ENCODE results near the gene OR6N2. TPM values are rescaled to one million over a fixed set of nuclear protein-coding genes. Genes with fewer than 3 reads are reported as not detected.

The OR6N2 gene
- total RNA-seq, 1 experiment from 2014 or later = not detected

DNA sequence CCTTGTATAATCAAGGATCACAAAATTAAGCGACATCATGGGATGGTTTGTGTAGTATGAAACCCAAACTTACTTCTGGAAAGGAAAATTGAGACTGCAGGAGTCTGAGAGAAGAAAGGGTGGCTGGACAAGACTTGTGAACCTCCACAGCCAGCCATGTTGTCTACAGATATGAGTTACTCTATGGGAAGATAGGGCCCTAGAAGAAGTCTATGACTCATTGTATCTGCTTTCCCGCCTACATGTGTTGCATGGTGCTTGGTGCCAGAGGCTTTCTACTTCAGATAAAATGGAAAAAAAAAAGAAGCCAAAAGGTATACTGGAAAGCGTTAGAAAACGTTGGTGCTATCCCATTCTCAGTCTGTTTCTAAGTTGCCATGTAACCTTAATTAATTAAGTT lies 18.7 kb upstream of the OR6N2 start:
- no TSS peak for BruUV-seq (replicated peaks)
- no peak for TF ChIP-seq CTCF (IDR thresholded peaks at IDR 0.05)
- no peak for TF ChIP-seq SIN3A (IDR thresholded peaks at IDR 0.05; ENCODE audit: borderline replicate concordance, insufficient read depth, low read depth, low read length)
- TF ChIP-seq, protein P1, sequence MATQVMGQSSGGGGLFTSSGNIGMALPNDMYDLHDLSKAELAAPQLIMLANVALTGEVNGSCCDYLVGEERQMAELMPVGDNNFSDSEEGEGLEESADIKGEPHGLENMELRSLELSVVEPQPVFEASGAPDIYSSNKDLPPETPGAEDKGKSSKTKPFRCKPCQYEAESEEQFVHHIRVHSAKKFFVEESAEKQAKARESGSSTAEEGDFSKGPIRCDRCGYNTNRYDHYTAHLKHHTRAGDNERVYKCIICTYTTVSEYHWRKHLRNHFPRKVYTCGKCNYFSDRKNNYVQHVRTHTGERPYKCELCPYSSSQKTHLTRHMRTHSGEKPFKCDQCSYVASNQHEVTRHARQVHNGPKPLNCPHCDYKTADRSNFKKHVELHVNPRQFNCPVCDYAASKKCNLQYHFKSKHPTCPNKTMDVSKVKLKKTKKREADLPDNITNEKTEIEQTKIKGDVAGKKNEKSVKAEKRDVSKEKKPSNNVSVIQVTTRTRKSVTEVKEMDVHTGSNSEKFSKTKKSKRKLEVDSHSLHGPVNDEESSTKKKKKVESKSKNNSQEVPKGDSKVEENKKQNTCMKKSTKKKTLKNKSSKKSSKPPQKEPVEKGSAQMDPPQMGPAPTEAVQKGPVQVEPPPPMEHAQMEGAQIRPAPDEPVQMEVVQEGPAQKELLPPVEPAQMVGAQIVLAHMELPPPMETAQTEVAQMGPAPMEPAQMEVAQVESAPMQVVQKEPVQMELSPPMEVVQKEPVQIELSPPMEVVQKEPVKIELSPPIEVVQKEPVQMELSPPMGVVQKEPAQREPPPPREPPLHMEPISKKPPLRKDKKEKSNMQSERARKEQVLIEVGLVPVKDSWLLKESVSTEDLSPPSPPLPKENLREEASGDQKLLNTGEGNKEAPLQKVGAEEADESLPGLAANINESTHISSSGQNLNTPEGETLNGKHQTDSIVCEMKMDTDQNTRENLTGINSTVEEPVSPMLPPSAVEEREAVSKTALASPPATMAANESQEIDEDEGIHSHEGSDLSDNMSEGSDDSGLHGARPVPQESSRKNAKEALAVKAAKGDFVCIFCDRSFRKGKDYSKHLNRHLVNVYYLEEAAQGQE (IDR thresholded peaks at IDR 0.05; ENCODE audit: insufficient read depth in 1 of 2, low read depth in 2 of 2, low read length in 1 of 2) = no peak
- no peak for TF ChIP-seq POLR2AphosphoS5 (IDR thresholded peaks at IDR 0.05; ENCODE audit: low read depth, low read length)
- no peak for TF ChIP-seq TCF7L2 (IDR thresholded peaks at IDR 0.05; ENCODE audit: low read depth, low read length)
- Histone ChIP-seq H3K9me3 (ENCODE audit: control insufficient read depth, insufficient read depth, low read depth, low read length) (no peaks in the 10 kb centered on the region), H3K4me1 (ENCODE audit: control insufficient read depth, insufficient read depth, low read length) (no peaks in the 10 kb centered on the region), H3K4me3 (ENCODE audit: low read depth in 2 of 2, low read length in 2 of 2) (no peak overlapping the region), H3K27ac (ENCODE audit: low read length) (no peak overlapping the region), H3K27me3 (ENCODE audit: control insufficient read depth, insufficient read depth, low read length) (no peaks in the 10 kb centered on the region), H3K36me3 (ENCODE audit: control insufficient read depth, insufficient read depth, low read length) (no peaks in the 10 kb centered on the region)
- in situ Hi-C loops (cut with HindIII; ENCODE audit: low pct_unique_long_range_greater_than_20kb, low sequenced_read_pairs) (no loop called here), intact Hi-C loops (cut with micrococcal nuclease; ENCODE audit: unreplicated experiment) (no loop called here)
- ChIA-PET CTCF (no interaction called here), POLR2A (no interaction called here)
- DNase-seq (ENCODE audit: low read depth, low spot score) (no peak), ATAC-seq (no peak)

GRCh38 chr1:158798531-158798930 lies 17.5 kb upstream of the OR6N2 start:
- no TSS peak for BruUV-seq (replicated peaks)
- intact Hi-C loops (cut with micrococcal nuclease; ENCODE audit: unreplicated experiment) = no loop called here
- POLR2A ChIA-PET = no interaction called here
- in situ Hi-C loops (cut with HindIII; ENCODE audit: low pct_unique_long_range_greater_than_20kb, low sequenced_read_pairs) = no loop called here
- Histone ChIP-seq H3K36me3 (ENCODE audit: control insufficient read depth, insufficient read depth, low read length) (no peaks in the 10 kb centered on the region), H3K9me3 (ENCODE audit: control insufficient read depth, insufficient read depth, low read depth, low read length) (no peaks in the 10 kb centered on the region), H3K27ac (ENCODE audit: low read length) (no peak overlapping the region), H3K4me1 (ENCODE audit: control insufficient read depth, insufficient read depth, low read length) (no peaks in the 10 kb centered on the region), H3K4me3 (ENCODE audit: low read depth in 2 of 2, low read length in 2 of 2) (no peak overlapping the region), H3K27me3 (ENCODE audit: control insufficient read depth, insufficient read depth, low read length) (no peaks in the 10 kb centered on the region)
- DNase-seq (ENCODE audit: low read depth, low spot score) (no peak), ATAC-seq (no peak)
- CTCF ChIA-PET = no interaction called here
- TF ChIP-seq TCF7L2 (IDR thresholded peaks at IDR 0.05; ENCODE audit: low read depth, low read length) = no peak
- TF ChIP-seq, protein P1 (IDR thresholded peaks at IDR 0.05; ENCODE audit: insufficient read depth in 1 of 2, low read depth in 2 of 2, low read length in 1 of 2) = no peak
- TF ChIP-seq POLR2AphosphoS5 (IDR thresholded peaks at IDR 0.05; ENCODE audit: low read depth, low read length) = no peak
- TF ChIP-seq SIN3A (IDR thresholded peaks at IDR 0.05; ENCODE audit: borderline replicate concordance, insufficient read depth, low read depth, low read length) = no peak
- TF ChIP-seq CTCF (IDR thresholded peaks at IDR 0.05) = peak; percentile 7; the same call in 1 of the 2 replicates
